Spinal cord (tissue), 10 donors: Measurements from ENCODE around the gene PRKCB. TPM values are rescaled to one million over a fixed set of nuclear protein-coding genes. Genes with fewer than 3 reads are reported as not detected.

Source experiments
- DNase-seq, 6 donors: peaks; one replicate each; pipeline versions ENCODE4 v3.0.0 to v3.0.0-alpha.2; 2013 to 2015; ENCODE audit warnings: low spot score in 6 of 6, low read depth in 4 of 6
- H3K27ac ChIP-seq: one replicate; pipeline ENCODE4 v1.5.1; 2013; ENCODE audit warnings: low read depth, low read length, control low read depth
- H3K27me3 ChIP-seq: one replicate; pipeline ENCODE4 v1.6.1; 2013; ENCODE audit warnings: low read length; ENCODE audit not compliant: control insufficient read depth, insufficient read depth
- H3K36me3 ChIP-seq: one replicate; pipeline ENCODE4 v1.6.1; 2013; ENCODE audit warnings: low read length; ENCODE audit not compliant: control insufficient read depth, insufficient read depth
- H3K4me1 ChIP-seq: one replicate; pipeline ENCODE4 v1.6.1; 2013; ENCODE audit warnings: low read length; ENCODE audit not compliant: control insufficient read depth, insufficient read depth
- H3K4me3 ChIP-seq: one replicate; pipeline ENCODE4 v1.5.1; 2013; ENCODE audit warnings: low read depth, low read length, control low read depth
- H3K9me3 ChIP-seq: one replicate; pipeline ENCODE4 v1.6.1; 2013; ENCODE audit warnings: low read length; ENCODE audit not compliant: control insufficient read depth, insufficient read depth
- WGBS: methylation state at CpG from one replicate; pipeline ENCODE4 v1.1.5; 2013; ENCODE audit warnings: missing lambda C conversion rate; ENCODE audit not compliant: insufficient coverage; 5-methylcytosine and 5-hydroxymethylcytosine counted together
- polyA plus RNA-seq, 2 donors: library from polyadenylated mRNA; unstranded; fragments of 120-200 nt; gene quantifications; one replicate each; pipeline ENCODE4 v1.2.1, GENCODE V29; 2013; ENCODE audit not compliant: insufficient read length in 2 of 2
- total RNA-seq, 2 donors: library from RNA; depleted of rRNA in 1 of 2; stranded (reverse); fragments of 120-200 nt in 1 of 2; fragments of >200 nt in 1 of 2; gene quantifications; one replicate each; pipeline versions ENCODE4 v1.2.3 to v1.2.4, GENCODE V29; 2013 to 2014
- donor health status: healthy.

Gene PRKCB
- total and polyA plus RNA-seq, 4 donors, result 50.7 to 118 (median 87.9) TPM

- H3K27ac ChIP-seq, result no peak overlapping the region
- no peaks in the 10 kb centered on the region for H3K9me3 ChIP-seq
- H3K27me3 ChIP-seq, result no peaks in the 10 kb centered on the region
- H3K4me3 ChIP-seq, result no peak overlapping the region
- no CpG with 5 or more reads among the region's 6 CpGs for WGBS
- H3K4me1 ChIP-seq, result no peaks in the 10 kb centered on the region
- H3K36me3 ChIP-seq, result no peaks in the 10 kb centered on the region
- no peak for DNase-seq
These were observed 107.8 kb downstream of the PRKCB start for GRCh38 chr16:23943604-23944003.

- Histone ChIP-seq H3K36me3 (no peaks in the 10 kb centered on the region), H3K9me3 (no peaks in the 10 kb centered on the region), H3K27ac (no peak overlapping the region), H3K4me1 (no peaks in the 10 kb centered on the region), H3K4me3 (no peak overlapping the region), H3K27me3 (no peaks in the 10 kb centered on the region)
- DNase-seq, result peak in 1 of 6 donors; percentile 38
- WGBS, result 92% methylated on average over 1 of the region's 1 CpG
These were observed 108.6 kb downstream of the PRKCB start for GRCh38 chr16:23944381-23944780.

GRCh38 chr16:23945243-23945642 lies 109.5 kb downstream of the PRKCB start:
- Histone ChIP-seq H3K4me3 (no peak overlapping the region), H3K36me3 (no peaks in the 10 kb centered on the region), H3K27ac (no peak overlapping the region), H3K4me1 (peaks cover 2% of the 10 kb centered on the region), H3K27me3 (no peaks in the 10 kb centered on the region), H3K9me3 (no peaks in the 10 kb centered on the region)
- 53% methylated on average over 4 of the region's 4 CpGs for WGBS
- DNase-seq, result no peak

- WGBS, result 100% methylated on average over 1 of the region's 4 CpGs
- Histone ChIP-seq H3K27ac (no peak overlapping the region), H3K4me3 (no peak overlapping the region), H3K9me3 (no peaks in the 10 kb centered on the region), H3K27me3 (no peaks in the 10 kb centered on the region), H3K4me1 (peaks cover 19% of the 10 kb centered on the region), H3K36me3 (no peaks in the 10 kb centered on the region)
- no peak for DNase-seq
These were observed 112.1 kb downstream of the PRKCB start for GRCh38 chr16:23947838-23948237.

GRCh38 chr16:23948949-23949411 lies 113.2 kb downstream of the PRKCB start:
- DNase-seq, result no peak
- Histone ChIP-seq H3K36me3 (no peaks in the 10 kb centered on the region), H3K4me1 (peaks cover 22% of the 10 kb centered on the region), H3K9me3 (no peaks in the 10 kb centered on the region), H3K27ac (no peak overlapping the region), H3K27me3 (no peaks in the 10 kb centered on the region), H3K4me3 (no peak overlapping the region)
- 81% methylated on average over 10 of the region's 11 CpGs for WGBS

GRCh38 chr16:23949630-23950290 lies 114.0 kb downstream of the PRKCB start:
- DNase-seq, result no peak
- 82% methylated on average over 3 of the region's 5 CpGs for WGBS
- no peaks in the 10 kb centered on the region for H3K36me3 ChIP-seq
- no peak overlapping the region for H3K27ac ChIP-seq
- H3K4me1 ChIP-seq, result peaks cover 22% of the 10 kb centered on the region
- H3K27me3 ChIP-seq, result no peaks in the 10 kb centered on the region
- H3K9me3 ChIP-seq, result no peaks in the 10 kb centered on the region
- H3K4me3 ChIP-seq, result no peak overlapping the region

- Histone ChIP-seq H3K36me3 (no peaks in the 10 kb centered on the region), H3K27ac (no peak overlapping the region), H3K4me3 (no peak overlapping the region), H3K9me3 (no peaks in the 10 kb centered on the region), H3K27me3 (no peaks in the 10 kb centered on the region), H3K4me1 (peaks cover 22% of the 10 kb centered on the region)
- 75% methylated on average over 3 of the region's 3 CpGs for WGBS
- DNase-seq, result no peak
These were observed 114.6 kb downstream of the PRKCB start for GRCh38 chr16:23950291-23950894.

- no CpG with 5 or more reads among the region's 7 CpGs for WGBS
- no peak overlapping the region for H3K27ac ChIP-seq
These were observed 115.1 kb downstream of the PRKCB start for GRCh38 chr16:23950898-23951297.

GRCh38 chr16:23952128-23952970 lies 116.6 kb downstream of the PRKCB start:
- peak in 3 of 6 donors; percentile 53 to 93 (median 57) for DNase-seq
- peaks cover 22% of the 10 kb centered on the region for H3K4me1 ChIP-seq
- 9% methylated on average over 11 of the region's 13 CpGs for WGBS
- peak overlapping the region; percentile 15 for H3K27ac ChIP-seq
- no peaks in the 10 kb centered on the region for H3K36me3 ChIP-seq
- H3K4me3 ChIP-seq, result no peak overlapping the region
- no peaks in the 10 kb centered on the region for H3K9me3 ChIP-seq
- H3K27me3 ChIP-seq, result no peaks in the 10 kb centered on the region

More at GRCh38 chr16:23950898-23951297, 115.1 kb downstream of the PRKCB start:
- Histone ChIP-seq H3K4me3 (no peak overlapping the region), H3K36me3 (no peaks in the 10 kb centered on the region), H3K4me1 (peaks cover 22% of the 10 kb centered on the region), H3K27me3 (no peaks in the 10 kb centered on the region), H3K9me3 (no peaks in the 10 kb centered on the region)
- peak in 1 of 6 donors; percentile 58 for DNase-seq
